Fibroblast of lung (primary cell): ENCODE results near the gene UBL3.

Experiments
- CTCF ChIP-seq, 2 donors: IDR thresholded peaks in 1 of 2; conservative IDR thresholded peaks in 1 of 2; 1 replicate in 1 of 2; 2 replicates in 1 of 2; pipeline ENCODE4 v1.5.1; 2011 to 2012; ENCODE audit warnings: low read length in 2 of 2, control low read depth in 1 of 2, inconsistent platforms in 1 of 2, low read depth in 1 of 2, mild to moderate bottlenecking in 1 of 2
- EZH2 ChIP-seq: IDR thresholded peaks from 2 replicates; pipeline ENCODE4 v1.5.1; 2012; ENCODE audit warnings: low read length, control low read depth, mild to moderate bottlenecking; ENCODE audit errors: missing control alignments

- no peak for TF ChIP-seq CTCF (conservative IDR thresholded peaks at IDR 0.05 in 1 of 2, IDR thresholded peaks at IDR 0.05 in 1 of 2; ENCODE audit: low read depth in 1 of 2, low read length in 2 of 2)
- TF ChIP-seq EZH2: no peak
Observed at GRCh38 chr13:29761815-29762214, 88.6 kb downstream of the UBL3 start.
